Measurements from ENCODE around the gene PYURF. TPM values are rescaled to one million over a fixed set of nuclear protein-coding genes. Genes with fewer than 3 reads are reported as not detected.
A peak's percentile ranks its signal among the peaks of the same experiment; 100 is the strongest.

The PYURF gene, protein sequence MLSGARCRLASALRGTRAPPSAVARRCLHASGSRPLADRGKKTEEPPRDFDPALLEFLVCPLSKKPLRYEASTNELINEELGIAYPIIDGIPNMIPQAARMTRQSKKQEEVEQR
- 66.8 TPM for polyA plus RNA-seq (2013, experiment 1 of 2; ENCODE audit: insufficient read length)
- polyA plus RNA-seq (2013, experiment 2 of 2; ENCODE audit: insufficient read length), result 74.0 TPM

DNA sequence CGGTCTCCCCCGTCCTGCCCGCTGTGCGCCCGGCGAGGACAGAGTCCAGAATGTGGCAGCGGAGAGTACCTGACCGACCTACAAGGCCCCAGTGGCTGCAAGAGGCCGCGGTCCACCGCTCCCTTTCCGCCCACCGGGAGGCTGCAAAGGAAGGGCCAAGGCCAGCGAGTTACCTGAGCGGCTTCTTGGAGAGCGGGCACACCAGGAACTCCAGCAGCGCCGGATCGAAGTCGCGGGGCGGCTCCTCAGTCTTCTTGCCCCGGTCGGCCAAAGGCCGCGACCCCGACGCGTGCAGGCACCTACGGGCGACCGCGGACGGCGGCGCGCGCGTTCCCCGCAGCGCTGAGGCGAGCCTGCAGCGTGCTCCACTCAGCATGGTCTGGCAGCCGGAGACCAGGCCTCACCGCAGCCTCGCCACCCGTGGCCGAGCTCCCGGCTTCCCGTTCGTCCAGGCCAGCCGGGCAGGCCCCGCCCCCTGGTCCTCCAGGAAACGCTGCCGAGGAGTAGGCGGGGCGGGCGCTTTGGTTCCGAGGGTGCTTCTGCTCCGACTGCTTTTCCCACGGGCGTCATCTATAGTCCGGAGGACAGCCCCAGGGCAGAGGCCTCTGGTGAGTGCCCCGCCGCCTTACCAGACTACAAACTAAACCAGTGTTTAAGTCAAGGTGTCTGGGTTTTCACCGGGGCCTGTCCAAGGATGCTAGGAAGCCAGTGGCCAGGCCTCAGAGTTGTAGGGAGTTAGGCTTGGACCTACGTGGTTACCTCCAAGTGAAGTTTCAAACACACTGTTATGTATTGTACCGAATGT is at the start of gene PYURF:
Gene PYURF, minus strand, starts transcription at position 452 of the 805 bp plus-strand sequence. Its CDS starts 76 bp downstream, at position 376.
- DNase-seq, result peak; percentile 94

DNA sequence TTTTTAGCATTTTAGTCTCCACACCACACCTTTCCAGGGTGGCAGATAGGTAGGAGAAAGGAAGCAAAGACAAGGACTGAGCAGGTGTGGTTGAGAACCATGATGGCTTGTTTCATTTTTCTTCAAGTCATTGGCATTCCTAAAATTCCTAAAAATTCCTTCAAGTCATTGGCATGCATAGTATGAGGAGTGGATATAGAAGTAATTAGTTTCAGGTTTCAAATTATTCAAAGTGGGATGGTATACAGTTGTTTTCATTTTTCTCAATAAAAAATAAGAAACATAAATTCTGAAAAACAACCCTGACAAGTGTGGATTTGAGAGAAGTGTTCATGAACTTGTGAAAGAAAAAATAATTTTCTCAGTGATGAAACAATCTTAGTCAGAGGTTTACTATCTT is 46.4 kb upstream of the PYURF start:
- DNase-seq, result peak; percentile 34

DNA sequence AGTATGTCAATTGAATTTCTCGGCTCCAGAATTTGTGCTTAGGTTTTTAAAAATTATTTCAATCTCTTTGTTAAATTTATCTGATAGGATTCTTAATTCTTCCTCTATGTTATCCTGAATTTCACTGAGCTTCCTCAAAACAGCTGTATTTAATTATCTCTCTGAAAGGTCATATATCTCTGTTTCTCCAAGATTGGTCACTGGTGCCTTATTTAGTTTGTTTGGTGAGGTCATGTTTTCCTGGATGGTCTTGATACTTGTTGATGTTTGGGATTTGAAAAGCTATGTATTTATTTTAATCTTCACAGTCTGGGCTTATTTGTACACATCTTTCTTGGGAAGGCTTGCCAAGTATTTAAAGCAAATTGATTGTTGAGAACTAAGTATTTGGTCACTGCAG is 44.0 kb upstream of the PYURF start:
- DNase-seq, result peak; percentile 16

DNA sequence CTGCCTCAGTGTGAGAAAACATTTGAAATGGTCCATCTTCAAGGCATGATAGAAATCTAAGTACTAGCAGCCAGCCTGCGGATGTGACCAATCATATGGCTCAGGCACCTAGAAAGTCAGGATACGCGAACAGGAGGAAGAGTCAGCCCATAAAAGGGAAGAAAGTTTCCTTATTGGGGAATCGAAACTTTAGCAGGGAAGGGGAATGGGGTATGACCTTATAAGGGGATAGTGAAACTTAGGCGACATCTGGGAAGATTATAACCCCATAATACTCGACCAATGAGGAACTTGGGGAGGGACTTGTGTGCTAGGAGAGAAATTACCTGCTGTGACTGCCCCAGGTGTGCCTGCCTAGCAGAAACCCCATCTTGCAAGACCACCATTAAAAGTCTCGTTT is 26.2 kb upstream of the PYURF start:
- no peak for DNase-seq

DNA sequence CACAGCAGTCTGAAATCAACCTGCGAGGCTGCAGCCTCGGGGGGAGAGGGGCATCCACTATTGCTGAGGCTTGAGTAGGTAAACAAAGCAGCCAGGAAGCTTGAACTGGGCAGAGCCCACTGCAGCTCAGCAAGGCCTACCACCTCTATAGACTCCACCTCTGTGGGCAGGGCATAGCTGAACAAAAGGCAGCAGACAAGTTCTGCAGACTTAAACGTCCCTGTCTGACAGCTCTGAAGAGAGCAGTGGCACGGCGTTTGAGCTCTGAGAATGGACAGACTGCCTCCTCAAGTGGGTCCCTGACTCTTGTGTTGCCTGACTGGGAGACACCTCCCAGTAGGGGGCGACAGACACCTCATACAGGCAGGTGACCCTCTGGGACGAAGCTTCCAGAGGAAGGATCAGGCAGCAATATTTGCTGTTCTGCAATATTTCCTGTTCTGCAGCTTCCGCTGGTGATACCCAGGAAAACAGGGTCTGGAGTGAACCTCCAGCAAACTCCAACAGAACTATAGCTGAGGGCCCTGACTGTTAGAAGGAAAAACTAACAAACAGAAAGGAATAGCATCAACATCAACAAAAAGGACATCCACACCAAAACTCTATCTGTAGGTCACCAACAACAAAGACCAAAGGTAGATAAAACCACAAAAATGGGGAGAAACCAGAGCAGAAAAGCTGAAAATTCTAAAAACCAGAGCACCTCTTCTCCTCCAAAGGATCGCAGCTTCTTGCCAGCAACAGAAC is 15.9 kb upstream of the PYURF start:
- DNase-seq, result peak; percentile 54

DNA sequence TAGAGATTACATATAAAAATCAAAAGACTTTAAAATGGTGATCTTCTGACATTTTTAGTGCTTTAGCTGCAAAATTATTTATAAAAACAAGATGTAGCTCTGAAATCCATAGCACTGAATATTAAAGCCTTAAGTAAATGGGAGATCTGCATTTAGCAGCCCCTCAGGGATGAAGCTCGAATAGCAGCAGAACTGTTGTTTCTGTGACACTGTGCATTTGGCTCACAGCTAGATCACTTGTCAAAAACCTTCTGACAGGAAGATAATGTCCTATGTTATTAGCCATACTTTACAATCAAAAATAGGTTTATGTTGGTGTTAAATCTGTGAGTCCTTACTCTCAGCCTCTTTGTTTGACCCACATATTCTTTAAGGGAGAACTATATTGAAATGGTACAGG is 14.1 kb upstream of the PYURF start:
- DNase-seq, result no peak

DNA sequence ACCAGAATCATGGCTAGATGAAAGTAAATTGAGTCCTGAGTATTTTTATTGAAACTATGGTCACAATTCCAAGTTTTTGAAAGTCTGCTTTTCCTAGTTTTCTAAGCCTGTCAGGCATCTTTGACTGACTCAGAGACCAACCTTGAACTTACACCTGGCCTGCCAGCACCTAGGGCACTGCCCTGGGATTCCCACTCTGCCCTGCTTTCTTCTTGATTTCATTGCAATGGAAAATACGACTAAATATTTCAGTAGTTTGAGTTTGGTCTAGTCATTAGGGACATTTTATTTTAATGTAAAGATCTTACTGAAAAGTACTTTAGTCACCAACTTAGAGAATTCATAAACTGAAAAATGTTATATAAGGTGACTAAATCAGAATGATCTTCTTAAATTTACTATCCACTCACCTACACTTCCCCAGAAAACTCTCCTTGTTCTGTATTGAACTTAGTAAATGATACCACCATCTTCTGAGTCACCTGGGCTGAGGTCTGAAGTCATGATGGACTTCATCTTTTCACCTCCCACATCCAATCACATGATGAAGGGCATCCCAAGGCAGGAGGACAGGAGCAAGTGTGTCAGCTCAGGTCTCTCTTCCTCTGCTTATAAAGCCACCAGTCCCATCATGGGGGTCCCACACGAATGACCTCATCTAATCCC is 11.6 kb upstream of the PYURF start:
- no peak for DNase-seq

DNA sequence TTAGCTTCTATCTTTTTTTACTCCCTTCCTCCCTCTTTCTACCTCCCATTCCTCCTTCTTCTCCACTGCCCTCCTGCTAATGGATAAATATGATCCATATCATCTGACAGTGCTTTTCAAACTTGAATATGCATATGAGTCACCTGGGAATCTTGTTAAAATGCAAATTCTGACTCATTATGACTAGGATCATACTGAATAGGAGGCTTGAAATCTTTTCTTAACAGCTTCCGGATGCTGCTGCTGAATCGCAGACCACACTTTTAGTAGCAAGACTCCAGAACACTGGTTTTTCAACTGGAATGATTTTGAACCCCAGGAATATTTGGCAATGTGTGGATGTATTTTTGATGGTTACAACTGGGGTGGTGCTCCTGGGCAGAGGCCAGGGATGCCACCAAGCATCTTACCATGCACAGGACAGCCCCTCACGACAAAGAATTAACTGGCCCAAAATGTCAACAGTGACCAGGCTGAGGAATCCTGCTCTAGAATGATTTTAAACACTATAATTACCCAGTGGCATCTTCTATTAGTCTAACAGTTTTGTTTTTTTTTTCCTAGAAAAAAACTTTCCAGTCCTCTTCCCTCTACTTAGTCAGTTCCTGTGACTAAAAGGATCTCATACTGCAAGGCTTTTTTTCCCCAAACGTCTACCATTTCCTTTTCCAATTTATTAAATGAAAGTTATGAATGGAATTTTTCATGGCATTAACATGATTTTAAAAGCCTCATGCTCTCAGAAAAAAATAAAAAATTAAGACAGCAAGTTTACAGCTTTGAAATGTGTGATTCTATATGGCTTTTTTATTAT is 10.6 kb upstream of the PYURF start:
- DNase-seq, result peak; percentile 86

DNA sequence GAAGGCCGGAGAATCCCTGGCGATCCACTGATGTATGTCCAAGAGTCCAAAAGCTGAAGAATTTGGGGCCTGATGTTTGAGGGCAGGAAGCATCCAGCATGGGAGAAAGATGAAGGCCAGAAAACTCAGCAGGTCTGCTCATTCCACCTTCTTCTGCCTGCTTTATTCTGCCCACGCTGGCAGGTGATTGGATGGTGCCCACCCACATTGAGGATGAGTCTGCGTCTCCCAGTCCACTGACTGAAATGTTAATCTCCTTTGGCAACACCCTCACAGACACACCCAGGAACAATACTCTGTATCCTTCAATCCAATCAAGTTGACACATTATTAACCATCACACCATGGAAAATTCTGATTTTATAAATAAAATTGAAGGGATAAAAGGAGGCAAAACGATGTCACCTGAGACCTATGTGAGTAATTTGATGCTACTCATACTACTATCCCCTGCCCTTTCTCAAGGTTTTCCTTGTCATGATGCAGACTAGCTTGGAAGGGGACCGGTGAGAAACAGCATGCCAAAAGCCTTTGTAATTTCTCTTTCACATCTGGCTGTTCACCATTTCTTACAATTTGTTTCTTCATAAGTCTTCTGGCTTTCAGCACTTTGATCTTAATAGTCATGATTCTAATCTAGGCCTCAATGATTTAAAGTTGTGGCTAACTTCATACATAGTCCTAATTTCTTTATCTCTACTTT is 9.7 kb upstream of the PYURF start:
- DNase-seq, result peak; percentile 33

DNA sequence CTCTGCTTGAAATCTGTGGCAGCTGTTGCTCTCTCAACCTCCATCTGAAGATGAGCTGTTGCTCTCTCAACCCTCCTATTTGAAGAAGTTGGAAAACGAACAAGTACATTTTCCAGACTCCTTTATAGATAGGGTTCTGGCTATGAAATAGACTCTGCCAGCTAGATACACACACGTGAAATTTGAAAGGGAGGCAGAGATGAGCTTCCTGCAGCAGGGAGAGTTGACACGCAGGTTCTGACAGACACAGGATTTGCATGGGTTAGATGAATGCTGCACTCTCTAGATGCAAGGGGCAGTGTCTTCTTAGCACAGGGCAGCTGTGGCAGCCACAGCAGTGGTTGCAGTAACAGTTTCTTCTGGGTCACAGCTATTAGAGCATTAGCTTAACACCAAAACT is 8.0 kb upstream of the PYURF start:
- DNase-seq, result no peak

DNA sequence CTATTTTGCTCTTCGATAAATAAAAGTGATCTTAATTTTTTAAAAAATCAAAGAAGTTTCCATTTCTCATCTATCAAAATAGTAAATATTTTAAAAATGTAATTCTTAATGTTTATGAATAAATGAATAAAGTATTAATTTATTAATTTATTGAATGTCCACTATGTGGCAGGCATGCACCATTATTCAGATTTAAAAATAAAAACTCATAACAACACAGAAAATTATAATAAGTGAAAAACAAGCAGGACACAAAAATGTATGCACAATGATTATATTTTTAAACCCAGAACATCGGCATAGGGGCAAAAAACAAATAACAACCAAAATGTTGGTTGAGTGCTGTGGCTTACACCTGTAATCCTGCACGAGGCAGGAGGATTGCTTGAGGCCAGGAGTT is 5.3 kb upstream of the PYURF start:
- DNase-seq, result no peak

DNA sequence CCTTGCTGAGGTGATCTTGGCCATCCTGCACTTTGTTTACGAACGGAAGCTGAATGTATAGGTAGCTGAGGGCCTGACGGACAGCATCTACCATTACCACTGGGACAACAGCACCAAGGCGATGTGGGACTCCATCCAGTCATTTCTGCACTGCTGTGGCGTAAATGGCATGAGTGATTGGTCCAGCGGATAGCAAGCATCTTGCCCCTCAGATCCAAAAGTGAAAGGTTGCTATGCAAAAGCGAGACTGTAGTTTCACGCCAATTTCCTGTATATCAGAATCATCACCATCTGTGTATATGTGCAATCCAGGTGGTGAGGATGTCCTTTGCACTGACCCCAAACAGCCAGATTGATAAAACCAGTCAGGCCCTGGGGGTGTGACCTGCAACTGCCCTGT is 4.2 kb upstream of the PYURF start:
- DNase-seq, result no peak

DNA sequence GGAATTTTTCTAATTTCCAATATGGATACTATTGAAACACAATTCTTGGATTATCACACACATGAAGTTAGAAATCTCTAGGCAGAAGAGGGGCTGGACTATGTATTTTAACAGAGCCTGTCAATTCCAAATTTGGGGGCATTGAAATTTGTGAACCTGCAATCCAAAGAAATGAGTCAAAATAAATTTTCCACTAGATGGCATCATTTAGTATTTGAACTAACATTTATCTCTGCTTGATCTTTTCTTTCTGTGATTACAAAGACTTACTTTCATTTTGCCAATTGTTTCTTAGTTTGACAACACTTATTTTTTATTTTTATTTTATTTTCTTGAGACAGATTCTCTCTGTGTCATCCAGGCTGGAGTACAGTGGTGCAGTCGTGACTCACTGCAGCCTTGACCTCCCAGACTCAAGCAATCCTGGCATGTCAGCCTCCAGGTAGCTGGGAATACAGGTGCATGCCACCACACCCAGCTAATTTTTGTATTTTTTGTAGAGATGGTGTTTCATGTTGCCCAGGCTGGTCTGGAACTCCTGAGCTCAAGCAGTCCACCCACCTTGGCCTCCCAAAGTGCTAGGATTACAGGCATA is 2.7 kb upstream of the PYURF start:
- DNase-seq, result peak; percentile 31

DNA sequence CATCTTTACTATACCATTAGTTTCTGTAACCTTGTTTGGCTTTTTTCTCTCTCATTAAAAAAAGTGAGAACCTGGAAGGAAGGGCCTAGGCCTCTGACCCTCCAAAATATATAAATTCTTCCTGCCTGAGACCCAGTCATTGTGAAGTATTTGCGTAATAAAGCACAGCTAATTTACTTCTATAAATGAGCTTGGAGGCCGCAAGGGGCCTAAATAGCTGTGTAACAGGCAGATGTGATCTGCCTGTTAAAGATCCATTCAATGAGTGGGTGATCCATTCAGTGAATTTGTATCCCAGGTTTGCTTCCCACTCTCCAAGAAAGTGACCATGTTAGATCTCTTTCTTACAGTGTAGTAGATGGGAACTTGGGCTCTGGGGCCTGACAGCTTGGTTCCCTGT is 595 bp upstream of the PYURF start:
- no peak for DNase-seq

DNA sequence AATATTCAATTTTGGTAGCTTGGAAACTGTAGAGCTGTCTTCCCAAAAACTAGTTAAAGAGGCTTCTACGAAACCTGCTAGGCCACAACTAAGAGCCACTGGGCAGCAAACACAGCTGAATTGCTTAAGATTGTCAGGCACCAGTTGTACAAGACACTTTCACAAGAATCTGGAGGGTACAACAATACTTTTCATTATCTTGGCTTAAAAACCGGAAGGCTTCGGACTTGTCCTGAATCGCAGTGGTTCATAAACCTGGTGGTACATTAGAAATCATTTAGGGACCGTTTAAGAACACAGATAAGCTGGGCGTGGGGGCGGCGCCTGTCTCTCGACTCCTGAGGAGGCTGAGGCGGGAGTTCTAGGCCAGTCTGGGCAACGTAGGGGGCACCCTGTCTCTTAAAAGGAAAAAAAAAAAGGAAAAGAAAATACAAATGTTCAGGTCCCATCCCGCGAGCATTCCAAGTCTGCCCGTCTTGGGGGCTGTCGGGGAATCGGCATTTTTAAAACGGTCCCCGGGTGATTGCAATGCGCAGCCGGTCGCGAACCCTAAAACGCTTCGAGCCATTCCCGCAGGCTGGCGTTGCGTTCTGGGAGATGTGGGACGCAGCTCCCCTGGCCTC is 763 bp downstream of the PYURF start:
- no peak for DNase-seq

DNA sequence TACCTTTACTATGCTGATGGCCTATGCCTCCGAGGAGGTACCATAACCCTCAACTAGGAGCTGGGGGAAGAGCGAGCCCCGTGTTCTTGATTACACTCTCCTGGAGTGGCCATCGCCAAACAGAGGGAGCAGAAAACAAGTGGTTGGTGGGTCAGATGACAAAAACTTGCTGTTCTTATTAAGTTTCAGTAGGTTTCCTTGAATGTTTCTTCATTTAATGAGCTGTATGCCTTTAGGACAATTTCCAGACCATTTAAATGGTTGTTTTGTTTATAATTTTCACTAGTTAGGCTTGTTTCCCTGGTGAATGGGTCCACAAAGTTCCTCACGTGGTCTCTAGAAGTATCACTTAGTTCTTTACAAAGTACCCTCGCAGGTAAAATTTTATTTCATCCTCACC is 4.7 kb downstream of the PYURF start:
- DNase-seq, result no peak

DNA sequence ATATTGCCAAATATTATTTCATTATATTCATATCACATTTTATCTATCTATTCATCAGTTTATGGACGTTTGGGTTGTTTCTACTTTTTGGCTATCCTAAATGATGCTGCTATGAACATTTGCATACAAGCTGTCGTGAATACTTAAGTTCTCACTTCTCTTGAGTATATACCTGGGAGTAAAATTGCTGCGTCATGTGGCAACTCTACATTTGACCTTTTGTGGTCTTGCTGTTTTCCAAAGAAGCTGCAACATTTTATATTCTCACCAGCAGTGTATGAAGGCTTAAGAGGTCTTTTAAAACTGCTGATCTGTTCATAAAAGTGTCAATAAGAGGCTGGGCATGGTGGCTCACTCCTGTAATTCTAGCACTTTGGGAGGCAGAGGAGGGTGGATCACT is 5.8 kb downstream of the PYURF start:
- no peak for DNase-seq

DNA sequence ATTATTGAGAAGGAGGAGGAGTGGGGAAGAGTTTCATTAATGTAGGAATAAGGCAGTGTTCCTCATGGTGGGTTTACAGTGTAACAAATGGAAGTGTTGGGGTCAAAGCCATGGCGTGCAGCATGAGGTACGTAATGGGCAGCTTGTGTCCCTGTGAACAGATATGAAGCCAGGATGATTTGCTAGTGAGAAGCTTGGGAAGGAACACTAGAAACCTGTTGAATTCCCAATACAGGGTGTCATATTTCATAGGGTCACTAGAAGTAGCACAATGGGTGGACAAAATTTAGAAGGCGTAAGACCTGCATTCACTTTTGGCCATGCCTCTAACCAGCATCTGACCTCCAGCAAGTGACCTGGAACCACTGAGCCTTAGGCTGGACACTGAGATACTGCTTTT is 6.8 kb downstream of the PYURF start:
- no peak for DNase-seq

DNA sequence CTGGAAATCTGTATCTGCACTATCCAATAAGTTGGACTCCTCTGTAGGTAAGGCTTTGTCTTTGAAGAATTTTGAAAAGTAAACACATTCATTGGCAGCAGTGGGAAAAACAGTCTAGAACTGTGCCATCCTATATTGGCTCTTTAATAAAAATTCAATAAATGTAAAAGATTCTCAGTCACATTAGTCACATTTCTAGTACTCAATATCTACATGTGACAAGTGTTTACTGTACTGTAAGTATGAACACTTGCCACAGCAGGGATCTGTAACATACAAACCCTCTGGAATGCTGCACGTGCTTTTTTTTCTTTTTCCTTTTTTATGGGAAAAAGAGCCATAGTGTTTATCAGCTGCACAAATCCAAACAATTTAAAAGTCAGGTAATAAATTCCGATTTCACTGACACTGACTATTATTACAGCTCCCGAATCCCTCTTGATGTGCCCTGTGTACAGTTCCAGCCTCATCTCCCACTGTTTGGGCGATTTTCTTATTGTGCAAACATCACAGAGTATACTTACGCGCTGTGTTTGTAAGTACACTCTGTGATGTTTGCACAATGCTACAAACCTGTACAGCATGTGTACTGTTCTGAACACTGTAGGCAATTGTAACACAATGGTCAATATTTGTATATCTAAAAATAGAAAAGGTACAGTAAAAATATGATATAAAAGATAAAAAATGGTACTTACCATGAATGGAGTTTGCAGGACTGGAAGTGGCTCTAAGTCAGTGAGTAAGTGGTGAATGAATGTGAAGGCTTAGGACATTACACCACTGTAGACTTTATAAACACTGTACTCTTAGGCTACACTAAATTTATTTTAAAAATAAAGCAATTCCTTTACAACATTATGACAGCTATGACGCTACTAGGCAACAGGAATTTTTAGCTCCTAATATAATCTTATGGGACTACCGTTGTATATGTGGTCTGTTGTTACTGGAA is 8.7 kb downstream of the PYURF start:
- DNase-seq, result no peak
